GM18517 (cell line): ENCODE results near the gene BCAS1.

Experiments
- ATAC-seq: cut with Tn5 transposase; IDR thresholded peaks from one replicate; pipeline ENCODE4 v1.9.1; 2021; ENCODE audit warnings: mild to moderate bottlenecking, moderate library complexity; ENCODE audit not compliant: unreplicated experiment

BCAS1 gene

DNA sequence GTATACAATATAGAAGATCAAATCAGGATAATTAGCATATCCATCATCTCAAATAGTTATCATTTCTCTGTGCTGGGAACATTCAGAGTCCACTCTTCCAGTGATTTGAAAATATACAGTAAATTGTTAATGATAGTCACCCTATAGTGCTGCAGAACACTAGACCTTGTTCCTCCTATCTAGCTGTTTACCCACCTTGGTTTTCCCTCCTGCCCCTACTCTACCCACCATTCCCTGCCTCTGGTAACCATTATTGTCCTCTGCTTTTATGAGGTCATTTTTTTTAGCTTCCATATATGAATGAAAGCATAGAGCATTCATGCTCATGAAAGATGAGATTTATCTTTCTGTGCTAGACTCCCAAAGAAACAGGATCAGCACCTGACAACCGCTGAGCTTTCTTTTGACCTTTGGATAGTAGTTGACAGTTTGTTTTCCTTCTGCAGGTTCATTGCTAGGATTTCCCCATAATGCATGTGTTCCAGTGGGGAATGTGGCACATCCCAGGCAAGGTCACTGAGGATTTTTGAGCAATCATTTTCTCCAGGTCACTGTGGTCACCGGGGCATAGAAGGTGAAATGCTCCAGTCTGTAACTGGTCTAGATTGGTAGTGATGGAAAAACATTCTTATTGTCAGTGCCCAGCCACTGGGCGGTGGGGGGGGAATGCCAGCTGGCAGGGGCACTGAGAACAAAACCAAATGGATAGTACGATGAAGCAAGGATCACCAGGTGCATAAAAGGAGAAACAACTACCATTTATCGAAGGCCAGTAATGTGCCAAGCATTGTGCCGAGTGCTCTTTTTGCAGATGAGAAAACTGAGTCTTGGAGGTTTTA is 33.6 kb upstream of the BCAS1 start:
- no peak for ATAC-seq

DNA sequence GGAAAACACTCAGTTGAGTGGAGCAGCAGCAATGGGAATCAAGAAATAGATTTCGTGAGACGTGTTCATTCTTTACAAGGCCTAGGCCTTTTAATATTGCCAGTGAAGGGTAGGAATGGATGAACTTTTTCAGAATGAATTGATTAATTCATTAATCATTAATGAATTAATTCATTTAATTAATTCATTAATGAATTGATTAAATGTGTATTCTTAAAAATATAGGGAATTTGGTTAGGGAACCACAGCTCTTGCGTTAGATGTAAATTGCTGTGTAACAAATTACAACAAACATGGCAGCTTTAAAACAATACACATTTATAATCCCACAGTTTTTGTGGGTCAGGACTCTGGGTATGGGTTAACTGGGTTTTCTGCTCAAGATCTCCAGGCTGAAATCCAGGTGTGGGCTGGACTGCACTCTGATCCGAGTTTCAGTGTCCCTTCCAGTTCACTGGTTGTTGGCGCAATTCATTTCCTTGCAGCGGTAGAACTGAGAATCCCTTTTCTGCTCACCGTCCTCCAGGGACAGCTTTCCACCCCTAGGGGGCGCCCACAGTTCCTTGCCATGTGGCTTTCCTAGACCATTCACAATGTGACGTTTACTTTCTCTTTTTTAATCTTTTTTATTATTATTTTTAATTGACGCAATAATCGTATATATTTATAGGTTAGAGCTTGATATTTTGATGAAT is 32.8 kb upstream of the BCAS1 start:
- ATAC-seq = peak; percentile 79

DNA sequence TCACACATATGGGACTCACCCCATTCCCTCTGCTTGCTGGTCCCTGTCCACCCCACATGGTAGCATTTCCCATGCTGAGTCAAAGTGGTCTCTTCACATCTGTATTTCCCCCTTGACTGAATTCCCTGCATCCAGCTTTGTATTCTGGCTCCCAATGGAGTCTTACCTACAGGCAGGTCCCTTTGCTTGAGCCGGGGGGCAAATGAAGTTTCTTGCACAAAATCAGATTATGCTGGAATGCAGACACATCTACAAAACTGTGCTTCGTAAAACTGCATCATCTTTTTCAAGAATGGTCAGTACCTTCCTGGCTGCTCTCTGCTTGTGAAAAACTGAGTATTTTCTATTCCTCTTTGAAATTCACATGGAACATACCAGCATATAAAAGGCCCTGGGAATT is 32.1 kb upstream of the BCAS1 start:
- ATAC-seq = no peak

DNA sequence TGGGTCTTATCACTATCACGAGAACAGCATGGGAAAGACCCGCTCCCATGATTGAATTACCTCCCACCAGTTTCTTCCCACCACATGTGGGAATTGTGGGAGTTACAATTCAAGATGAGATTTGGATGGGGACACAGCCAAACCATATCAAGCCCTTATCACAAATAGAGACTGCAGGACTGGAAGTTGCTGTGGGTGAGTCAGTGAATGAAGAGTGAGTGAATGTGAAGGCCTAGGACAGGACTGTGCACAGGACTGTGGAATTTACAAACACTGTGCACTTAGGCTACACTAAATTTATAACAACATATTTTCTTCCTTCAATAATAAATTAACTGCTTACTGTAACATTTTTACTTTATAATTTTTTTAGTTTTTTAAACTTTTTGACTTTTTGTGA is 30.2 kb upstream of the BCAS1 start:
- ATAC-seq = no peak

DNA sequence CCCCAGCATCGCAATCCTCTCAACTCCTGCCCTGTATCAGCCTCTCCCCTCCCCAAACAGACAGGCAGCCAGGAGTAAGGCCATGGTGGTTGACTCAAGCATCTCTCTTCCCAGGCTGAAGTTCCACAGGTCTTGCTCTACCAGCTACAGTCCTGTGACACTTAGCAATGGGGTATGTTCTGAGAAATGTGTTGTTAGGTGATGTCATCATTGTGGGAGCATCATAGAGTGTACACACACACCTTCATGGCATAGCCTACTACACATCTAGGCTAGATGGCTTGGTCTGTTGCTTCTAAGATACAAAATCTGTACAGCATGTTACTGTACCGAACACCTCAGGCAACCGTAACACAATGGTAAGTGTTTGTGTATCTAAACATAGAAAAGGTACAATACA is 29.5 kb upstream of the BCAS1 start:
- ATAC-seq = no peak

DNA sequence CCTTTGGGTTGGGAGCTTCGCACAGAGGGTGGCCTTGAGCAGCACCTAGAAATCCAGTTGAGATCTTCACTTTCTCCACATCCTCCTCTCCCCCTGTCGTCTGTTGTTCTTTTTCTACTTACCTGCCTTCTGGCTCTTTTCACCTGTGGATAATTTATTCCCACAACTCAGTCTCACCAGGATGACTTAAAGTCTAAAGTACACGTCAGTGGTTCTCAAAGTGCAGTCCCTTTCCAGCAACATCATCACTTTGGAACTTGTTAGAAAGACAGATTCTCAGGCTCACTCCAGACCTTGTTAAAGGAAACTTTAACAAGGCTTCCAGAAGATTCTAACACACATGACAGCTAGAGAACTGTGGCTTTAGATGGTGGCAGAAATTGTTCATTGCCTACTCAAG is 27.7 kb upstream of the BCAS1 start:
- ATAC-seq = no peak

DNA sequence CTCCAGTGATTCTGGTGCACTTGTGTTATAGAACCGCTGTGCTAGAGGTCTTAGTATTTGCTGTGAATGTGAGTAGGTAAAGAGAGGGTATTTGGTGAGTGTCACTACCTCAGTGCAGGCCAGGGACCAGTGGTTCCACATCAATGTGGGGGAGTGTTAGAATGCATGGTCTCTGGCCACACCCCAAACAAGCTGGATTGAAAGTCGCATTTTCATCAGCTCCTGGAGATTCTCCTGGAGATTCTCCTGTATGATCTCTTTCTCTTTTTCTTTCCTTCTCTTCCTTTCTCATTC is 26.8 kb upstream of the BCAS1 start:
- no peak for ATAC-seq

DNA sequence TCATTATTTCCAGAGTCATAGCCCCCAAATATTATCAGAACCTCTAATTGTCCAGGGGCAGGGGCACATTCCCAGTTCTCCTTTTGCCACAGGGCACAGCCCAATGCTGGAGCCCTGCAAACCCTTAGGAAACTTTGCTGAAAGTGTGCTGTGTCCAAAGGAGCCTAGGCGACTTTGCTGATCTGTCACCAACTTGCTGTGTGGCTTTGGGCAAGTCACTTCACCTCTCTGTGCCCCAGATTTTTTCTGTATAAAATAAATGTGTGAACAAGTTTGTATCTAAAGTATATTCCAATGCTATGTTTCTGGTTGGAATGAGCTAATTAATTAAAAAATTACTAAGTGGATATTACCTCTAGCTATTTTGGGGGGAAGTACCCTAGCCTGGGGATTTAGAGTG is 25.4 kb upstream of the BCAS1 start:
- no peak for ATAC-seq

DNA sequence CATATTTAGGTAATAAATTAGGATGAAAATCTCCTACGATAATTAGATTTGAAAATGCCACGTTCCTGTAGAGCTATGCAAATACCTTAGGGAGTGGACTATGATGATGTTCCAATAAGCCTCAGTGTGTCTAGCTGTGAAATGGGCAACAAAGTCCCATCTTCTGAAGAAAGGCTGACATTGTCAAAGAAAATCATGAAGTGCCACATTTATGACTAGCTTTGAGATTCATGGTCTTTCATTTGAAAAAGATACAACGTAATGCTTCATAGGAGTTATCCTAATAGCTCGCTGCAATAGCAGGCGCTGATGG is 23.8 kb upstream of the BCAS1 start:
- ATAC-seq = no peak

DNA sequence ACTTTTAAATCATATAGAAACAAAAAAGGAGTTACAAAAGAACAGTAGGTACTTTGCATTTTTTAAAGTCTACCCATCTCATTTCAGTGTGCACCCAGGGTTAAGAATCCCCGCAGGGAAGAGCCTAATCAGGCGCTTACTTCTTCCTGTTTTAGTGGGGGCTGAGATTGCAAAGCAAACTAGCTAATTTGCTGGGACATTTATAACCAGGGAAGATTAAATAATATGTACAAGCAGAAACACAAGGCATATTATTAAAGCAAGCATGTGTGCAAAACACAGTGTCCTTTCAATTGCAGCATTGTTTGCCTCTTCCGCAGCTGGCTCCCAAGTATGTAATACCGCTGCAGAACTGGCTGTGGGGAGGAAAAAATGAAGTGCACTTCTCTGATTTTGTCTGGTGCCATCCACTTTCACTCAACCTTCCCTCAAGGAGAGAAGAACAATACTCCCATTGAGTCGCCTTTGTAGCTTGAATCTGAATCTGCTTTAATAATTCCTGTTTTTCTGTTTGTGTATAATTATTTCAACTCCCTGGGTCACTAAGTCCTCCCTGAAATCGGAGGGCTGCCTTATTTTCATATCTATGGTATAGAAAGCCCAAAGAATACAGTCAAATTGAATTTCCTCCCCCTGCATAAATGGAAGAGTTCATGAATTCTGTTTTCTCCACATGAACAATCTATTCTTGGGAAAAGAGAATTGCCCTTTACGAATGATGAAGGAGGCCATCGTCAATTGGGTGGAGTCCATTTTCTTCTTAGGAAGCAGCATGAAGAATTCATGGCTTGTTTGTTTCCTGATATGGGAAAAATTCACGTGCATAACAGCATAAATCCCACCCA is 23.3 kb upstream of the BCAS1 start:
- ATAC-seq = no peak

DNA sequence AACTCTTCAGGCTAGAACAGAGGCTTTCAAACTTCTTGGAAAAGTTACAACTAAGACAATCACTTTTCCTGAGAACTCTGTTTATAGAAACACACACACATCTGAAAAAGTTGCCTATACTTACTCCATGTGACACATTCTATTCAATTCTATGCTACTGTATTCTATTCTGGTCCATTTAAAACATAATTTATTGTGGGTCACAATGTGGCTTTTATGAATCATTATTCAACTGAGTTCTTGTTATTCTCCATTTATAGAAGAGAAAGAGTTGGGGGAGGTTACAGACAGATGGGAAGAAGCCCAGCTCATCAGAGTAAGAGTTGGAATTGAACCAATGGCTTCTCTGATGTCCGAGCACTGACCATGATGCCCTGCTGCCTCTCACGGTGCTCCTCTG is 21.6 kb upstream of the BCAS1 start:
- ATAC-seq = no peak

DNA sequence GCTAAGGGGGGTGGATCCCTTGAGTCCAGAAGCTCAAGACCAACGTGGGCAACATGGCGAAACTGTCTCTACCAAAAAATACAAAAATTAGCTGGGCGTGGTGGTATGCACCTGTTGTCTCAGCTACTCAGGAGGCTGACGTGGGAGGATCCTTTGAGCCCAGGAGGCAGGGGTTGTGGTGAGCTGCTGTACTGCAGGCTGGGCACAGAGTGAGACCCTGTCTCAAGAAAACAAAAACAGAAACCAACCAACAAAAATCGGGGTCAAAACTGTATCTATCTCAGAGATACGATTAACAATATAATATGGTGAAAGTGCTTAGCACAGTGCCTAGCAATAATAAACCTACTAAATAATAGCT is 20.7 kb upstream of the BCAS1 start:
- no peak for ATAC-seq

DNA sequence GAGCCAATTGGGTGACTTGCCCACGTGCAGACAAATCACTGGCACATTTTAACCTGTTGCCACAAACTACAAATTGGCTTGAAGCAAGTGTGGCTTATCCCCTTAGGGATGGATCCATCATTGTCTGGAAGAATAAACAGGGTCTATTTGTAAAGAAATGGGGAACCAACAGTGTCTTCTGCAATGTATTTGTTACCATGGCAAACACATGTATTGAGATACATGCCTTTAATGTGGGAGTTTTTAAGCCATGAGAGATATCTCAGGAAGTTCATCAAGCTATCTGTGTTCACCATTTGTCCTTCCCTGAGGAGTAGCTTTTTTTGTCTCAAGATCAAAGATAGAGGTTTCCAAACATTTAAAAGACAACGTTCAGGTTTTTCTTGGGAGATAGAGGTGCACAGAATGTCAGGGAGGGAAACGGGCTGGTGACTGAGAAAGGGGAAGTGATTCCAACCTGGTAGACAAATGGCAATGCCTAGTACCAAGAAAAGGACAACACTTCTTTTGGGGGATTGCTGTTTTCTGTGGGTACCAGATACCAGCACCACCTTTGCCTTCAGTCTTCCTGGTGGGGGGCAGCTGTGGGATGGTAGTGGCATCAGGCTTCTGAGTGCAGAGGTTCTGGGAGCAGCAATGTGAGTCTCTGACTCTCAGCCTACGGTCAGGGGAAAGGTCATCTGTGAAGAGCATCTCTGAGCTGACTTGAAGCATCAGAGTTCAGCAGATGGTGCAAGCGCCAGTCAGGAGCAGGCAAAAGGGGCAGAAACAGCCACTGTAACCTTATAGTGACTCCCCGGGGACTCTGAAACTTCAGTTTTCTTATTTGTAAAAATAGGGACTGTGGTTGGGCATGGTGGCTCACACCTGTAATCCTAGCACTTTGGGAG is 20.1 kb upstream of the BCAS1 start:
- ATAC-seq = no peak

DNA sequence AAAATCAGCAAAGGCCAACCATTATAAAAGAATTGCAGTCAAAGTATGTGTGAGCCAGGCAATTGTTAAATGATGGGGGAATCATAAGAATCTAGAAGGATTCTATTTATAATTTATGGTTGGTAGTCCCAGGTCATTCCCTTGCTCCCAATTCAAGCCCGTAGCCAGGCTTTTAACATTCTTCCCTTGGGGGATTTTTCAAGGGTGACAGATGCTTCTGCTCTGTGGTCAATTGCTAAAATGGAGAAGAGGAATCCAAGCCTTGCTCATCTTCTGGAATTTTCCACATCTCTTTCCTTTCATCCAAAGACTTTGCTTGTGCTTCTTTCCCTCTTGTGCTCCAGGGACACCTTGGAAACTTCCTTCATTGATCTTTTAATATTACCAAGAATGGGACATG is 18.0 kb upstream of the BCAS1 start:
- no peak for ATAC-seq

DNA sequence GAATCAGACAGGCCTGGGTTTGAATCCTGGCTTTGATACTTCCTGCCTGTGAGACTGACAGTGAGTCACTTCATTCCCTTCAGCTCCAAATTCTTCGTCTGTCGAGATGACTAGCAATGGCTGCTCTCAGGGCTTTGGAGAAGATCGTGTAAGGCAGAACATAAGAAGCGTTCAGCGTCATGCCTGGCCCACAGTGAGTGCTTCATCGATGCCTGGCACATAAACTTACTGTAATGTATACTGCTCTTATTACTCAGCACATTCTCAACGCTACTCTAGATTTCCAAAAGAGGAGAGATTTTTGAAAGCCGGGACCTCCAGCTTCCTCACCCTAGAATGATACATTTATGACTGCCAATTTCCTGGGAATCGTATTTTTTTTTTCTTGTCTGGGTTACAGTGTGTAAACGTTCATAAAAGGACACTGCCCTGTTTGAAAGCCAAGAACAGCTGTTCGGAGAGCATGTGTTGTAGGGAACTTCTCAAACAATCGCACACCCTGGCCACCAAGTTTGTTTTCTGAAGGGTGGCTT is 16.2 kb upstream of the BCAS1 start:
- ATAC-seq = no peak

DNA sequence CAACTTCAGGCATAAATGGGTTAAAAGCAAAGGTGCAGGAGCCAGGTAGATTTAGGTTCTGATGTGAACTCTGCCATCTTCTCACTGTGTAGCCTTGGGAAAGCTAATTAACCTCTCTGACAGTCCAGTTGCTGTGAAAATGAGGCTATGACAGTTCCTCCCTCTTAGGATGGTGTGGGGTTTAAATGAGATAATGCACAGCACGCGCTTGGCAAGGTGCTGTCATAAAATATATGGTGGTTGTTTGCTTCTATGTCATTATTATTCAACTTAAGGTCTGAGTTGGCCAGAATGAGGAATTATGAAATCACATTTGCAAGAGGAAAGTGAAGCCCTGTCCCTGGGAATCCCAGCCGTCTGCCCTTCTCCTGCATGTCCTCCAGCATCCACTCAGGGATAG is 15.5 kb upstream of the BCAS1 start:
- ATAC-seq = no peak

DNA sequence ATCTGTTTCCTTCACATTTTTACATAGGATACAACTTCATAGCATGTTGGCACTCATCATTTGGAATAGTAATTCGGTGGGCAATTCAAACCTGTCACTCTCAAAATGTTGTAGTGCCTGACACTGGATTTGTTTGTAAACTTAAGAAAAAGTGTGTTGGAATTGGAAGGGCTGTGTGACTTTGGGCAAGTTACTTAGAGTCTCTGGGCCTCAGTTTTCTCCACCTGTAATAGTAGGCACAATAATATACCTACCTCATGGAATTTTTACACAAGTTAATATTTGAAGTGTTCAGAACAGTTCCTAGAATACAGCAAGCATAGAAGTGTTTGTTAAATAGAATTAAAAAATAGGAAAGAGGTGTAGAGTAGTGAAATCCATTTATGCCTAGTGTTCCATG is 15.0 kb upstream of the BCAS1 start:
- ATAC-seq = no peak

DNA sequence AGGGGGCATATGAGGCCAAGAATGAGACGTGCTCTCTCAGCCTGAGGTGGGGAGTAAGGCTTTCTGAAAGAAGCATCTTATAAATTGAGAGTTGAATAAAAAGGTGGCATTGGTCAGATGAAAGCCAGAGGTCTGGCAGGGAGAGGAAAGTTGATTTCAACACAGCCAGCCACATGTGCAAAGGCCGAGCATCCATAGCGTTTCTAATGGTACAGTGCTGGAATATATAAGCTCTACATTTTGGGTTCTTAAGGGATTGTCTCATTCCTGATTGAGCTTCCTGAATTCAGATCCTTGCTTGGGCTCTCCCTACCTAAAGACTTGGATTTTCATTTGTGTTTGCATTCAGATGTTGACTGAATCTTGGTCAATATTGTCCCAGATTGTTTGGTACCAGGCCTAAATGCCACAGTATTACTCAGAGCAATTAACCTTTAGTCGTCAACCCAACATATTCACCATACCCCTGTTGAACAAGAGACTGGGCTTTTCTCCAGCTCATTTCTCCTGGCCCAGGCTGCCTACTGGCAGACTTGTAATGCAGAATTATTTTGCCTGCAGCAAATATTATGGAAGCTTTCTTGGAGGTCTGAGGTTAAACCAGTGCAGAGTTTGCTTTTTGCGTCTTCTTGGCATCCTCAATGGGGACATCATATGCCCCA is 14.5 kb upstream of the BCAS1 start:
- ATAC-seq = no peak

DNA sequence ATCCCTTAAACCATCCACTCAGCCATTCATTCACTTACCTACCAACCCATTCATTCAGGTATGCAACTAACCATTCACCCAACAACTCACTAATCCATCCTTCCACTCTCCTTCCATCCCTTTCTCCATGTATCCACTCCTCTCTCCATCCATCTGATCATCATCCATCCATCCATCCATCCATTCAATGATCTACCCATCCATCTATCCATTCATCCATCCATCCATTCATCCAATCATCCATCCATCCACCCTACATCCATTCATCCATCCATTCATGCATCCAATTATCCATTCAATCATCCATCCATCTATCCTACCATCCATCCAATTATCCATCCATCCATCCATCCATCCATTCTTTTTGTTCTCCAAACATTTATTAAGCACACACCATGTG is 13.8 kb upstream of the BCAS1 start:
- no peak for ATAC-seq

DNA sequence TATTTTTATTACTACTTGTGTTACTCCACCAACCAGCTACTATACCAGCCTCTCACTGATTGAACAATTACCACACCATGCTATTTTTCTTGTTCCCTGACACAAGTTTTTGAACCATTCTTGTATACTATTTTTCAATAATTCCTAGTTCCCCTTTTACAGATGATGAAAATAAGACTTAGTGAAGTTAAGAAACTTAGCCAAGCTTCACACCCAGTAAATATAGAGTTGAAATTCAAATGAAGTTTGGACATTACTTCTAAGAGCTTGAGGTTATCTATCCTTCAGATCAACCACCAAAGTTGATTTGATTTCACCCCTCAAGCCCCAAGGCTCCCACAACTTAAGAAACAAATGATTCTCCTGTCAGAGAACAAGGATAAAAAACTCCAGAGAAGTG is 13.1 kb upstream of the BCAS1 start:
- peak; percentile 54 for ATAC-seq
